Trophoblast cell (in vitro differentiated cells and primary cell): ENCODE measurements around the gene KIAA2012. TPM values are rescaled to one million over a fixed set of nuclear protein-coding genes. Genes with fewer than 3 reads are reported as not detected.
A peak's percentile ranks its signal among the peaks of the same experiment; 100 is the strongest.

Experiments used
- DNase-seq, 2 donors: peaks; one replicate each; pipeline ENCODE4 v3.0.0-alpha.2; 2016
- H2AFZ ChIP-seq: 2 replicates; pipeline ENCODE4 v1.6.1; 2013; ENCODE audit warnings: low read length, moderate library complexity, mild to moderate bottlenecking; ENCODE audit not compliant: insufficient read depth, poor library complexity
- H2AK5ac ChIP-seq: 2 replicates; pipeline ENCODE4 v1.6.1; 2013; ENCODE audit warnings: mild to moderate bottlenecking, low read length
- H2BK120ac ChIP-seq: 2 replicates; pipeline ENCODE4 v1.6.1; 2013; ENCODE audit warnings: low read length, mild to moderate bottlenecking, moderate library complexity; ENCODE audit not compliant: insufficient read depth, poor library complexity
- H2BK12ac ChIP-seq: 2 replicates; pipeline ENCODE4 v1.6.1; 2013; ENCODE audit warnings: mild to moderate bottlenecking, low read length, moderate library complexity
- H2BK5ac ChIP-seq: 2 replicates; pipeline ENCODE4 v1.6.1; 2013; ENCODE audit warnings: low read length, low read depth, moderate library complexity, mild to moderate bottlenecking; ENCODE audit not compliant: poor library complexity
- H3K14ac ChIP-seq: 2 replicates; pipeline ENCODE4 v1.6.1; 2013; ENCODE audit warnings: mild to moderate bottlenecking, low read length
- H3K18ac ChIP-seq: 2 replicates; pipeline ENCODE4 v1.6.1; 2013; ENCODE audit warnings: mild to moderate bottlenecking, low read length
- H3K23ac ChIP-seq: 2 replicates; pipeline ENCODE4 v1.6.1; 2013; ENCODE audit warnings: low read length
- H3K27ac ChIP-seq: 2 replicates; pipeline ENCODE4 v1.5.1; 2013; ENCODE audit warnings: low read depth, mild to moderate bottlenecking, inconsistent platforms, low read length, moderate library complexity
- H3K27me3 ChIP-seq: 2 replicates; pipeline ENCODE4 v1.6.1; 2013; ENCODE audit warnings: inconsistent platforms, mild to moderate bottlenecking, low read length, moderate library complexity; ENCODE audit not compliant: insufficient read depth
- H3K36me3 ChIP-seq, 2 experiments: 1 replicate in 1 of 2; 2 replicates in 1 of 2; pipeline ENCODE4 v1.6.1; 2013; ENCODE audit warnings: low read length in 2 of 2, mild to moderate bottlenecking in 2 of 2, moderate library complexity in 1 of 2; ENCODE audit not compliant: insufficient read depth in 2 of 2, control insufficient read depth in 1 of 2
- H3K4ac ChIP-seq: 2 replicates; pipeline ENCODE4 v1.6.1; 2013; ENCODE audit warnings: low read depth, mild to moderate bottlenecking, low read length, moderate library complexity
- H3K4me1 ChIP-seq, 2 experiments: 1 replicate in 1 of 2; 2 replicates in 1 of 2; pipeline ENCODE4 v1.6.1; 2013; ENCODE audit warnings: low read length in 2 of 2, mild to moderate bottlenecking in 2 of 2, moderate library complexity in 1 of 2; ENCODE audit not compliant: insufficient read depth in 2 of 2, control insufficient read depth in 1 of 2
- H3K4me2 ChIP-seq: 2 replicates; pipeline ENCODE4 v1.6.1; 2013; ENCODE audit warnings: inconsistent platforms, mild to moderate bottlenecking, low read length, moderate library complexity
- H3K4me3 ChIP-seq: 2 replicates; pipeline ENCODE4 v1.5.1; 2013; ENCODE audit warnings: mild to moderate bottlenecking, low read depth, low read length, inconsistent platforms
- H3K79me1 ChIP-seq: one replicate; pipeline ENCODE4 v1.6.1; 2013; ENCODE audit warnings: low read length
- H3K79me2 ChIP-seq: 2 replicates; pipeline ENCODE4 v1.6.1; 2013; ENCODE audit warnings: low read length, mild to moderate bottlenecking; ENCODE audit not compliant: control insufficient read depth, insufficient read depth, poor library complexity
- H3K9ac ChIP-seq: 2 replicates; pipeline ENCODE4 v1.6.1; 2013; ENCODE audit warnings: mild to moderate bottlenecking, low read length
- H3K9me3 ChIP-seq: 2 replicates; pipeline ENCODE4 v1.6.1; 2013; ENCODE audit warnings: low read depth, mild to moderate bottlenecking, control low read depth, inconsistent platforms, low read length; ENCODE audit not compliant: insufficient read depth
- H4K12ac ChIP-seq: 2 replicates; pipeline ENCODE4 v1.6.1; 2013; ENCODE audit warnings: low read depth, mild to moderate bottlenecking, low read length, moderate library complexity
- H4K8ac ChIP-seq: 2 replicates; pipeline ENCODE4 v1.6.1; 2013; ENCODE audit warnings: low read depth, mild to moderate bottlenecking, low read length, moderate library complexity
- H4K91ac ChIP-seq: one replicate; pipeline ENCODE4 v1.6.1; 2013; ENCODE audit warnings: low read depth, mild to moderate bottlenecking, low read length, moderate library complexity
- WGBS: extraction: QIAGEN DNeasy Blood & Tissue Kit; methylation state at CpG from one replicate; pipeline ENCODE4 v1.1.7; 2013; ENCODE audit warnings: missing lambda C conversion rate; ENCODE audit not compliant: insufficient read length, insufficient coverage; ENCODE audit errors: extremely low coverage; 5-methylcytosine and 5-hydroxymethylcytosine counted together
- polyA plus RNA-seq: library from polyadenylated mRNA; stranded (reverse); fragments of 200-250 nt; gene quantifications from 2 replicates; pipeline ENCODE4 v1.2.3, GENCODE V29; 2013

Gene KIAA2012
- polyA plus RNA-seq, result not detected in 2 replicates

- Histone ChIP-seq H3K27ac (no peak within 1 kb of the TSS), H3K79me1 (no peaks in the 10 kb centered on the region), H2BK12ac (no peak within 1 kb of the TSS), H2AK5ac (no peak within 1 kb of the TSS), H3K14ac (no peak within 1 kb of the TSS), H4K12ac (no peak within 1 kb of the TSS), H3K4me3 (no peak within 1 kb of the TSS), H3K9me3 (no peaks in the 10 kb centered on the region), H4K8ac (no peak within 1 kb of the TSS), H3K4me2 (no peak within 1 kb of the TSS), H3K36me3 (no peaks in the 10 kb centered on the region), H3K23ac (no peak within 1 kb of the TSS), H3K79me2 (no peaks in the 10 kb centered on the region), H2BK120ac (no peak within 1 kb of the TSS), H3K4ac (no peak within 1 kb of the TSS), H3K27me3 (no peaks in the 10 kb centered on the region), H3K9ac (no peak within 1 kb of the TSS), H2BK5ac (no peak within 1 kb of the TSS), H4K91ac (no peak within 1 kb of the TSS), H2AFZ (no peak within 1 kb of the TSS), H3K18ac (no peak within 1 kb of the TSS), H3K4me1 (no peaks in the 10 kb centered on the region)
- peak in 1 of 2 donors; percentile 35 for DNase-seq
- WGBS, result no CpG with 5 or more reads among the region's 11 CpGs
Observed at GRCh38 chr2:202072737-202073401, at the start of gene KIAA2012. KIAA2012 (plus strand) TSS chr2:202073255; CDS start chr2:202073628, 373 bp downstream.

GRCh38 chr2:202023904-202024266, 49.2 kb upstream of the KIAA2012 start:
- H2BK5ac ChIP-seq, result no peak overlapping the region
- no peak overlapping the region for H2AFZ ChIP-seq
- no peaks in the 10 kb centered on the region for H3K4me1 ChIP-seq
- no peak overlapping the region for H3K4me3 ChIP-seq
- H2AK5ac ChIP-seq, result no peak overlapping the region
- H3K36me3 ChIP-seq, result no peaks in the 10 kb centered on the region
- no peak overlapping the region for H4K8ac ChIP-seq
- H3K4me2 ChIP-seq, result no peak overlapping the region
- H4K12ac ChIP-seq, result no peak overlapping the region
- whole genome bisulfite sequencing, result no CpG with 5 or more reads among the region's 8 CpGs
- H3K9ac ChIP-seq, result no peak overlapping the region
- H3K79me1 ChIP-seq, result no peaks in the 10 kb centered on the region
- no peak overlapping the region for H3K27ac ChIP-seq
- DNase-seq, result no peak
- no peak overlapping the region for H3K18ac ChIP-seq
- H3K27me3 ChIP-seq, result peaks cover 8% of the 10 kb centered on the region
- no peak overlapping the region for H3K4ac ChIP-seq
- no peak overlapping the region for H3K14ac ChIP-seq
- H3K23ac ChIP-seq, result no peak overlapping the region
- no peak overlapping the region for H2BK120ac ChIP-seq
- H4K91ac ChIP-seq, result no peak overlapping the region
- no peaks in the 10 kb centered on the region for H3K9me3 ChIP-seq
- H3K79me2 ChIP-seq, result no peaks in the 10 kb centered on the region
- no peak overlapping the region for H2BK12ac ChIP-seq

- Histone ChIP-seq H3K18ac (no peak overlapping the region), H3K79me2 (no peaks in the 10 kb centered on the region), H3K23ac (no peak overlapping the region), H3K4ac (no peak overlapping the region), H3K9me3 (no peaks in the 10 kb centered on the region), H4K91ac (no peak overlapping the region), H2BK120ac (no peak overlapping the region), H2AFZ (no peak overlapping the region), H3K27ac (no peak overlapping the region), H3K36me3 (no peaks in the 10 kb centered on the region), H2BK5ac (no peak overlapping the region), H3K4me1 (no peaks in the 10 kb centered on the region), H3K79me1 (no peaks in the 10 kb centered on the region), H4K8ac (no peak overlapping the region), H3K4me3 (no peak overlapping the region), H3K27me3 (peaks cover 8% of the 10 kb centered on the region), H3K14ac (no peak overlapping the region), H4K12ac (no peak overlapping the region), H3K9ac (no peak overlapping the region), H3K4me2 (no peak overlapping the region), H2AK5ac (no peak overlapping the region), H2BK12ac (no peak overlapping the region)
- no CpG with 5 or more reads among the region's 9 CpGs for WGBS
- DNase-seq, result no peak
Observed at GRCh38 chr2:202024871-202025270, 48.2 kb upstream of the KIAA2012 start.

GRCh38 chr2:202025816-202026215, 47.2 kb upstream of the KIAA2012 start:
- no peak overlapping the region for H3K4me2 ChIP-seq
- DNase-seq, result no peak
- no peak overlapping the region for H2AK5ac ChIP-seq
- H3K9ac ChIP-seq, result no peak overlapping the region
- no peak overlapping the region for H3K27ac ChIP-seq
- no peak overlapping the region for H4K12ac ChIP-seq
- H3K4me3 ChIP-seq, result no peak overlapping the region
- no peaks in the 10 kb centered on the region for H3K4me1 ChIP-seq
- H3K23ac ChIP-seq, result no peak overlapping the region
- no CpG with 5 or more reads among the region's 5 CpGs for WGBS
- no peak overlapping the region for H2BK12ac ChIP-seq
- no peak overlapping the region for H3K18ac ChIP-seq
- H3K79me2 ChIP-seq, result no peaks in the 10 kb centered on the region
- no peak overlapping the region for H4K91ac ChIP-seq
- H2BK5ac ChIP-seq, result no peak overlapping the region
- no peak overlapping the region for H3K4ac ChIP-seq
- no peak overlapping the region for H2AFZ ChIP-seq
- H2BK120ac ChIP-seq, result no peak overlapping the region
- H3K14ac ChIP-seq, result no peak overlapping the region
- H3K27me3 ChIP-seq, result peaks cover 10% of the 10 kb centered on the region
- no peaks in the 10 kb centered on the region for H3K79me1 ChIP-seq
- H4K8ac ChIP-seq, result no peak overlapping the region
- no peaks in the 10 kb centered on the region for H3K36me3 ChIP-seq
- no peaks in the 10 kb centered on the region for H3K9me3 ChIP-seq
